ENCODE results near the gene DDX51.

DDX51 gene

GRCh38 chr12:132167611-132168310, 23.6 kb upstream of the DDX51 start:
- DNase-seq (ENCODE audit: low read depth in 2 of 3, low spot score in 2 of 3), result no peak

- no peak for DNase-seq (ENCODE audit: low read depth in 2 of 3, low spot score in 2 of 3)
Observed at GRCh38 chr12:132166801-132167591, 22.9 kb upstream of the DDX51 start.

GRCh38 chr12:132166093-132166492, 22.0 kb upstream of the DDX51 start:
- DNase-seq (ENCODE audit: low read depth in 2 of 3, low spot score in 2 of 3), result no peak

GRCh38 chr12:132165584-132165983, 21.5 kb upstream of the DDX51 start:
- no peak for DNase-seq (ENCODE audit: low read depth in 2 of 3, low spot score in 2 of 3)

GRCh38 chr12:132164426-132164825, 20.3 kb upstream of the DDX51 start:
- no peak for DNase-seq (ENCODE audit: low read depth in 2 of 3, low spot score in 2 of 3)

GRCh38 chr12:132163911-132164288, 19.8 kb upstream of the DDX51 start:
- DNase-seq (ENCODE audit: low read depth in 2 of 3, low spot score in 2 of 3), result no peak

GRCh38 chr12:132163041-132163910, 19.2 kb upstream of the DDX51 start:
- DNase-seq (ENCODE audit: low read depth in 2 of 3, low spot score in 2 of 3), result no peak

GRCh38 chr12:132162508-132163031, 18.5 kb upstream of the DDX51 start:
- DNase-seq (ENCODE audit: low read depth in 2 of 3, low spot score in 2 of 3), result no peak

- DNase-seq (ENCODE audit: low read depth in 2 of 3, low spot score in 2 of 3), result no peak
Observed at GRCh38 chr12:132161796-132162507, 17.8 kb upstream of the DDX51 start.

- no peak for DNase-seq (ENCODE audit: low read depth in 2 of 3, low spot score in 2 of 3)
Observed at GRCh38 chr12:132161036-132161781, 17.1 kb upstream of the DDX51 start.

- DNase-seq (ENCODE audit: low read depth in 2 of 3, low spot score in 2 of 3), result no peak
Observed at GRCh38 chr12:132160601-132161035, 16.5 kb upstream of the DDX51 start.

- no peak for DNase-seq (ENCODE audit: low read depth in 2 of 3, low spot score in 2 of 3)
Observed at GRCh38 chr12:132160016-132160415, 15.9 kb upstream of the DDX51 start.

- DNase-seq (ENCODE audit: low read depth in 2 of 3, low spot score in 2 of 3), result no peak
Observed at GRCh38 chr12:132159555-132160003, 15.5 kb upstream of the DDX51 start.

GRCh38 chr12:132158677-132159554, 14.8 kb upstream of the DDX51 start:
- no peak for DNase-seq (ENCODE audit: low read depth in 2 of 3, low spot score in 2 of 3)

- no peak for DNase-seq (ENCODE audit: low read depth in 2 of 3, low spot score in 2 of 3)
Observed at GRCh38 chr12:132157733-132158409, 13.8 kb upstream of the DDX51 start.

GRCh38 chr12:132156573-132157325, 12.6 kb upstream of the DDX51 start:
- DNase-seq (ENCODE audit: low read depth in 2 of 3, low spot score in 2 of 3), result no peak

- no peak for DNase-seq (ENCODE audit: low read depth in 2 of 3, low spot score in 2 of 3)
Observed at GRCh38 chr12:132155771-132156572, 11.9 kb upstream of the DDX51 start.

Data from activated CD8-positive, alpha-beta memory T cell treated with anti-CD3 and anti-CD28 coated beads for 48 hours (primary cell).